Measurements from ENCODE around the gene RETN.

The RETN gene

GRCh38 chr19:7709932-7710460 is 41.1 kb downstream of the RETN start:
- no peak for DNase-seq

GRCh38 chr19:7710616-7711015 is 41.8 kb downstream of the RETN start:
- DNase-seq, result no peak

GRCh38 chr19:7715671-7716070 is 46.8 kb downstream of the RETN start:
- DNase-seq, result no peak

GRCh38 chr19:7716762-7717161 is 47.9 kb downstream of the RETN start:
- no peak for DNase-seq

- no peak for DNase-seq
Observed at GRCh38 chr19:7718668-7719067, 49.8 kb downstream of the RETN start.

Measured in activated CD4-positive, alpha-beta T cell treated with anti-CD3 and anti-CD28 coated beads, Interleukin-2, amount 50 U/mL, for 4 hours (primary cell).